HG03378 (cell line): ENCODE data around the gene FOXF1.

Experiments used
- ATAC-seq: cut with Tn5 transposase; IDR thresholded peaks from one replicate; pipeline ENCODE4 v1.9.1; 2021; ENCODE audit warnings: mild to moderate bottlenecking, moderate library complexity; ENCODE audit not compliant: unreplicated experiment

Gene FOXF1

DNA sequence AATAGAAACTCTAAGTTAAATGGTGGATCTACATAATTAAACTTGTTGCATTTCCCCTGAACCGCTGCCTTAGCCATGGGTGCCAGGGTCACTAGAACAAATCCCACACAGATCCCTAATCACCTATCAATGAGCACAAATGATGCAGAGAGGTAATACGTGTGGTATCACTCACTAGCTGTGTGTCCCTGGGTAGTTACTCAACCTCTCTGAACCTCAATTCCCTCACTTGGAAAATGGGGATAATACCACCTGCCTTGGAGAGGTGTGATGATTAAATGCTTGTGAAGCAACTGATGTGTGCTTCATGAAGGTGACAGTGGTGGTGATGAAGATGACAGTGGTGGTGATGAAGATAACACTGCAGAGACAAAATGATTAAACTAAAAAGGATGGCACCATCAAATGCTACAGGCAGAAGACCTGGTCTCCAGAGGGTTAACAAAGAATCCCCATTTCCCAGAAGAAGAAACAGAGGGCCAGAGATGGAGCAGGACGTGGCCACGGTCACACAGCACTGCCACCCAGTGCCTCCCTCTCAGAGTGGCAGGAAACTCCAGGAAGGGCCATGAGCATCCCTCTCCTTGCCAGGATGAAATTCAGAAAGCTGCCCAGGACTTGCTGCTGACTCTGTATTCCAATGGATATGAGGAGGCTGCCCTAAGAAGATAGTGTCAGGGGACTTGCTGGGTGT lies 17.9 kb upstream of the FOXF1 start:
- no peak for ATAC-seq

- no peak for ATAC-seq
Measured at GRCh38 chr16:86492961-86493629, 17.2 kb upstream of the FOXF1 start.

DNA sequence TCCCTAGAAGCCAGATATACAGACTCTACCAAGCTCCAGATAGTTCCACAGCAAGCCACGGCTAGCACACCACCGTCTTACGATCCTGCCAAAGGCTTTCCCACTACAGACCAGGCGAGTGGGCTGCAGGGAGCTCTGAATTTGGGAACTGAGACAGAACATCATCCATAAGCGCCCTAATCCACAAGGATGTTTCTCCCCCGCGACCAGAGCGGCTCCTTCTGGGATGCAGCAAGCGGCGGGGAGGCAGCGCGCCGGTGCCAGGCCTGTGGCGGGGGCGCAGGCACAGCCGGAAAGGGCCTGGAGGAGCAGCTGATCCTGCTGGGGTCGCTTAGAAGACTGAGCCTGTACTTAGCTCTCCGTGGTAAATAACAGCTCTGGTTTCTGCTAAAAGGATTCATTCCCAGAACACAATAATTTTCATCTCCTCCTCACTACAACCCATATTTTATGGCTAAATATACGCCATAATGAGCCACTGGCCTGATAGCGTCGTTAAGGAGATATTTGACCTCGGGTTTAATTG lies 16.2 kb upstream of the FOXF1 start:
- no peak for ATAC-seq

DNA sequence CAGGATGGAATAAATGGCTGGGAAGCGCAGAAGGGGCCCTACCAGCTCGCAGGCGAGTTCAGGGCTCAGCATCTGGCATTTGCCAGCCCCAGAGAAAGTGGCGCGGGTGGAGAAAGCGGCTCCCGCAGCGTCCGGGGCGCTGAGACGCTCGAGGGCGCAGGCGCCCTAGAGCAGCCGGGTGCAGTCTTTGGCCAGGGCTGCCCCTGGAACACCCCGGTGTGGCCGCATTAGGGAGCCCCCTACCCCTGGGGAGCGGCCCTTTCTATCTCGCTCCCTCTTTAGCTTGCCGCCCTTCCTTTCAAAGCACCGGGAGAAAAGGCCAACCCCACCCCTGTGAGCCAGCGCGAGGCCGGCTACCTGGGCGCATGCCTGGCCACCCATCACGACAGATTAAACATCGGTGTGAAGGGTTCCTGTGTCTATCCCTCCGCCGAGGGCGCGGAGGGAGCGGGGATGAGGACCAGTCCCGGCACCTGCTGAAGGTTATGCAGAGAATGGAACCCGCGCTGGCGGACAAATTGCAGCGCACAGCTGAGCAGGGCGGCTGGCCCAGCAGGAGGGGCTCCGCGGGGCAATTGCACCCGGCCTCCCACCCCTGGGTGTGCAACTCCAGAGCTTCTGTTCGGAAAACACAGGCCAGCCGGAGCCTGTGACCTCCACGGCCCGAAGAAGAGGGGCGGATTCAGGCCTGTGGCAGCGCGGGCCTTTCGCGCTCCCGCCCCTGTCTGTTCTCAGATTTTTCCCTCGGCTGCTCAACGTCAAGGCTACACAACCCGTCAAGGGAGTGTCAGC lies 15.6 kb upstream of the FOXF1 start:
- ATAC-seq: no peak

- no peak for ATAC-seq
Measured at GRCh38 chr16:86495357-86495701, 15.0 kb upstream of the FOXF1 start.

GRCh38 chr16:86495756-86496261 lies 14.5 kb upstream of the FOXF1 start:
- no peak for ATAC-seq

DNA sequence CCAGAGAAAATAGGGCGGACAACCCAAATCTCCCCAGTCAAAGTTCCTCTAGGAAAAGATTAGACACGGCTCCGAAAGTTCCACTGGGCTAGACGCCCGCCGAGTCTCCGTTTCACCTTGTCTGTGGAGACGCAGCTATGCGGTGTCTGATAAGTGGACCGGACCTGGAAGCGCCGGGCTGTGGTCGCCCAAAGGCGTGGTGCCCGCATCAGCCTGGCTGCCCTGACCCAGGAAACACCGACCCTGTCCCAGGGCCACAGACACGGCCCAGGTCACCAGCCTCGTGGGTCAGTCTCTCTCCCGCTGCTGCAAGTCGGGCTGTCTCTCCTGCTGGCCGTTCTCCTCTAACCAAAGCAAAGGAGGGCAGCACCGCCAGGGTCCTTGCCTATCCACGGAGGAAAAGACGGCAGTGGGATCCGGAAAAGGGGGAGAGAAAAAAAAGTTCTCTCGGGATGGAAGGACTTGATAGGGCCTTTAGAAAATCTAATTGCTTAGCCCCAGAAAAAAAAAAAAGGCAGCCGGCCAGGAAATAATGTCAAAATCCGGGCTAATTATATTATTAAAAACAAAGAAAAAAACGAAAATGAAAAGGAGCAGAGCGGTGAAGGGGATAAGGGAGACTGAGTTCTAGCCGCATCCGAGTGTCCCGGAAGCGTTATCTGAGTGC lies 13.9 kb upstream of the FOXF1 start:
- ATAC-seq: no peak

DNA sequence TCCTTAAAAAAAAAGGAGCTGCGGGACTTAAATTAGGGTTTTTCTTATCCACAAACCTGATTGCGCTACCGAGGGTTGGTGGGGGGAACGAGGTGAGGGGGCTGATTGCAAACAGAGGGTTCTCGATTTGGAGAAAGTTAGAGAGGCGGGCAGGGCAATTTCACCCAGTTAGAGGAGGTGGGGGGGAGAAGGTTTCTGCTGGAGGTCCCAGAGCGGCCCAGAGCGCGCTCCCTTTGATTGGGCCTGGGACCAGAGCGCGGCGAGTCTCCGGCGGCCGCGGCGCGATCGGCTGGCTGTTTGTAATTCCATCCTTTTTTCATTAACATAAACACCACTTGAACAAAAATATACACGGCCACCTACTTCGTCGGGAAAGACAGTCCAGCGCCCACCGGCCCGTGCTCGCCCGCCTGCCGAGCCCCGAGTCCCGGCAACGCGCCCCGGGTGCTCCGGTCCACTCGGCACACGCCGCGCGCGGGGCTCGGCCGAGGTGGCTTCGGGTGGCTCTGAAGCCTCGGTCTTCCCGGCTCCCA lies 13.3 kb upstream of the FOXF1 start:
- ATAC-seq: no peak

DNA sequence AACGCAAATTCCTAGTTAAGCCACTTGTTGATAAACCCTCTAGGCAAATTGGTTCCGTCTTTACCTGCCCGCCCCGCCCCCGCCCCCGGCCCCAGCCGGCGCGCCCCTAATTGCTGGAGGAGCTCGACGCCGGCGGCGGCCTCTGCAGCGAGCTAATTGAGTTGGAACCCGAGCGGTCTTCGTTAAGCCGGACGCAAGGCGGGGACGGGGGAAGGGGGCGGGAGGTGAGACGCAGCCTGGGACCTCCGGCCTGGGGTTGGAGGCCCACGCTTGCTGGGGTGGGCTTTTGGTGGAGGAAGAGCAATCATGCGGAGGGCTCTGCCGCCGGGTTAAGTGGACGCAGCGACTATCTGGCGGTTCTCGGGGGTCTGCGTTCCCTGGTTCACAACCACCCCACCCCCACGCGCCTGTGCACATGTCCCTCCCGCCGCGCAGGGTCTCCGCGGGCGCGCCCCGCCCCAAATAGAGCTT lies 12.7 kb upstream of the FOXF1 start:
- ATAC-seq: no peak

GRCh38 chr16:86498155-86498670 lies 12.1 kb upstream of the FOXF1 start:
- no peak for ATAC-seq

DNA sequence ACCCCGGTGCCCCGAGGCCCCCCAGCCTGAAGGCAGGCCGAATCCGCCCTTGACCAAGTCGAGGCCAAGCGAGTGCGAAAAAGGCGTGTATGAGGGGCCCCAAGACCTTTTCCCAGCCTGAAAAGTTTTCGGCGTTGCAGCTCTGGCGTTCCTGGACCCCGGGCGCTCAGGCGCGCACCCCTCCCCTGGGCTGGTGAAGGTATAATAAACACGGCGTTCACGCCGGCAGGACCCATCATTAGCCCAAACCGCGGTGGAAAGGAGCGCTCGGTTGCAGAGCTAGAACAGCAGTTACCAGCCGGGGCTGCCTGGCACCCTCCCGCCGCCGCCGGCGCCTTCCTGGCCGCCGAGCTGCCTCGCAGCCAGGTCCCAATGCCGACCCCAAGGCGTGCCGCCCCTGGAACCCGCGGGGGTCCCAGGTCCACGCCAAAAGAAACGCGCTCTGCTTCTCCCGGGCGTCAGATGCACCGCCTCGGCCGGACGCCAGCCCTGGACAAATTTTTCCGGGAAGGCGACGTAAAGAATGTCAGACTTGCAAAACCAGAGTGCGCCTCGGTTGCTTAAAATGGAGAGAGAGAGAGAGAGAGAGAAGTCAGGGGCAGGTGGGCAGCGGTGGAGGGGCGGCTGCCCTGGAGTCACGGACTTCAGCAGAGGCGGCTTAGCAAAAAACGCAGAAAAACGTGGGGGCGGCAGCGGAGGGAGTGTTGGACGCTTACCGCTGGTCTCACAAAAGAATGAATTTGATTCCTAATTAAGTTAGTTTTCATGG lies 11.5 kb upstream of the FOXF1 start:
- no peak for ATAC-seq

GRCh38 chr16:86499440-86499786 lies 10.9 kb upstream of the FOXF1 start:
- no peak for ATAC-seq

- no peak for ATAC-seq
Measured at GRCh38 chr16:86499889-86500707, 10.2 kb upstream of the FOXF1 start.

GRCh38 chr16:86500708-86501510 lies 9.4 kb upstream of the FOXF1 start:
- ATAC-seq: no peak

DNA sequence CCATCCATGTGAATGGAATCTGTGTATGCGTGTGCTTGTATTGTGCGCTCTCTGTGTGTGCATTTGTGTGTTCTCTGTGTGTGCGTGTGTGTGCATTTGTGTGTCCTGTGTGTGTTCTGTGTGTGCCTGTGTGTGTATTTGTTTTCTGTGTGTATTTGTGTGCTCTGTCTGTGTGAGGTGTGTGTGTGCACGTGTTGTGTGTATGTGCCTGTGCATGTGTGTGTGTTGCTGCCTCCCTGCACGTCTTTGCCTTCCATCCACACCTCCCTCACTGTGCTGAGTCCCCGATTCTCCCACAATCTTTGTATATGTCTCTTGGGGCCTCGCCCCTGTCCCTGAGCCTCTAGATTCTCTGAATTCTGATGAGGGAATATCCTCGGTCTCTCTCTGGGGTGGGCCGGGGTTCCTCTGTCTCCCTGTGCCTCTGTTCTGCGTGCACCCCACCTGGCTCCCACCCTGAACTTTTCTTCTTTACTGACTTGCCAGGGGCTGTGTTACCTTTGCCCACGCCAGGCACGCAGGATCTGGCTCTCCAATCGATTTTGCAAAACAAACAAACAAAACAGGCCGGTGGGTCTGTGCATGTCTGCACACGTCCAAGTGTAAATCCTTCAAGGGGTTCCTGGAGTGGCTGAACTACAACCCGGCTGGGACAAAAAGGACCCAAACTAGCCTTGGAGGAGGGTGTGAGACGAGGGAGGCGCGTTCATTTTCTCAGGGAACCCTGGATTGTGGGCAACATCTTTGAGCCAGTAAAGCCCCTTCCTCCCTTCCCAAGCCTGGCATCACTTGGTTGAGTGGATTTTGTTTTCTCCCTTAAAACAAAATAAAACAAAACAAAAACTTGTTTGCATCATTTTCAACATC lies 8.1 kb upstream of the FOXF1 start:
- no peak for ATAC-seq

DNA sequence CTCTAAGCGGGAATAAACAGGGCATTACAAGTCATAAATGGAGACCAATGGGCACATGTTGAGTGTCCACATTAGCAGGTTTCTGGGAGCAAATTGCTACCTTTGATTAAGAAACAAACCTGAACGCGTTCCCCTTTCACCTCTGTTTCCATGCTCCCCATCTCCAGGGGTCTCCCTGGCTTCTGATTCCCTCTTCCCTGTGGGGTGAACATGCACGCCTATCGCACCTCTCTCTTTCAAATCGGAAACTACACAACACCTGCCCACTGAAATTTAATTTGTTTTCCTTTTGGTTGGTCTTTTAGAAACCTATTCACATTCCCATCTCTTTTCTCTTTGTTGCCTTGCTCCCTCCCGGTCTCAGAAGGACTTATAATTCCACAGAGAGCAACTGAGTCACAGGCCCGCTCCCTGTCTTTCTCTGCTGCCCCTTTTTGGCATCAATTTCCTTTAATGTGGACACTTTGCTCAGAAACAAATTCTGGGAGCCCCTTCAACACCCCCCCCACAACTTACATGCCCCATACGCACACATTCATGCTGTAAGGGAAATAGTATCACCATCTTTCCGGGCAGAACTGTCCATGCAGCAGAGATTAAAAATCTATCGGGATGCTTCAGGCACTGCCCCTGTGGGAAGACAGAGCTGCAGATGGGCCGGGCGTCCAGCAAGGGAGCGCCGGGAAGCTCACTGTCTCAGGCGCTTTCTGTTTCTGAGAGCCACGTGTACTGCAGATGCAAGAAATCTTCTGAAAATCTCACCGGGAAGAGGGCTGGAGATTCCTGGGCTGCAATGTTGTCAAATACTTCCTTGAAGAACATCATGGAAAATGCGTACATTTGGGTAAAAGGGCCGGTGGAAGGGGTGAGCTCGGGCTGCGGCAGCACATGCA lies 7.2 kb upstream of the FOXF1 start:
- ATAC-seq: no peak
